NT2/D1 (cell line): ENCODE results near the gene GRAMD1B.

Experiments
- YY1 ChIP-seq: IDR thresholded peaks from 2 replicates; pipeline ENCODE4 v1.6.1; 2011; ENCODE audit not compliant: insufficient read length, insufficient read depth
- ZNF274 ChIP-seq: IDR thresholded peaks from 2 replicates; pipeline ENCODE4 v1.6.1; 2011; ENCODE audit warnings: mild to moderate bottlenecking, low read depth, low read length

DNA sequence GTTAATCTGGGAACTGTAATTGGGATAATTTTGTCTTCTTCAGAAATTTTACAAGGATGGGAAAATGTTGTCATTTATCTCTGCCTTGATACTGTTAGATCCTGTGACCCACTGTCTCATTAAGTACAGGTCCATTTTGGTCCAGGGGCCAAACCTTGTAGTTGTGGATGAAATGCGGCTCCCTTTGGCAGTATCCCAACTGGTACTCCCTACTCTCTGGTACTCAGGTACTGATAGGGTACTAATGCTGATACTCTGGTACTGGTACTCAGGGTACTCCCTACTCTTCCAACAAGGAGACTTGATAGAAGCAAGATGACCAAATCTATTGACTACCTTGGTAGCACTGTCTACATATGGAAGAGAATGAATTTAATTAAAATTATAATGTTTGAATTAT lies 97.9 kb downstream of the GRAMD1B start:
- TF ChIP-seq ZNF274 (no peak), YY1 (no peak)
